Smooth muscle cell (in vitro differentiated cells): Measurements from ENCODE around the gene C11orf54. TPM values are rescaled to one million over a fixed set of nuclear protein-coding genes. Genes with fewer than 3 reads are reported as not detected.
A peak's percentile ranks its signal among the peaks of the same experiment; 100 is the strongest.

Source experiments
- DNase-seq: peaks from one replicate; lab custom pipeline; 2025; ENCODE audit not compliant: unreplicated experiment; lab: John Stamatoyannopoulos, UW
- H2AFZ ChIP-seq: fragments of 200-600 bp; sonication (generic); 2 replicates; pipeline ENCODE4 v1.6.0; 2016; ENCODE audit warnings: antibody characterized with exemption, low read depth, mild to moderate bottlenecking
- H3F3A ChIP-seq: fragments of 200-600 bp; sonication (generic); 2 replicates; pipeline ENCODE4 v1.6.0; 2017; ENCODE audit warnings: antibody characterized with exemption, low read depth
- H3K27ac ChIP-seq: fragments of 200-600 bp; sonication (generic); 2 replicates; pipeline ENCODE4 v1.5.1; 2016; ENCODE audit warnings: low read depth, mild to moderate bottlenecking
- H3K27me3 ChIP-seq: fragments of 200-600 bp; sonication (generic); 2 replicates; pipeline ENCODE4 v1.6.1; 2016; ENCODE audit warnings: low read depth, mild to moderate bottlenecking
- H3K36me3 ChIP-seq: fragments of 200-600 bp; sonication (generic); 2 replicates; pipeline ENCODE4 v1.5.1; 2016; ENCODE audit warnings: low read depth
- H3K4me1 ChIP-seq: fragments of 200-600 bp; sonication (generic); 2 replicates; pipeline ENCODE4 v1.5.1; 2016; ENCODE audit warnings: low read depth
- H3K4me2 ChIP-seq: fragments of 200-600 bp; sonication (generic); 2 replicates; pipeline ENCODE4 v1.6.0; 2016; ENCODE audit warnings: mild to moderate bottlenecking
- H3K4me3 ChIP-seq: fragments of 200-600 bp; sonication (generic); 2 replicates; pipeline ENCODE4 v1.5.1; 2016; ENCODE audit warnings: mild to moderate bottlenecking
- H3K79me2 ChIP-seq: fragments of 200-600 bp; sonication (generic); 2 replicates; pipeline ENCODE4 v1.6.0; 2016; ENCODE audit warnings: low read depth, mild to moderate bottlenecking
- H3K9ac ChIP-seq: fragments of 200-600 bp; sonication (generic); 2 replicates; pipeline ENCODE4 v1.6.0; 2016; ENCODE audit warnings: low read depth
- H3K9me3 ChIP-seq: fragments of 200-600 bp; sonication (generic); replicated peaks from 2 replicates; pipeline ENCODE4 v1.5.1; 2016; ENCODE audit warnings: low read depth
- H4K20me1 ChIP-seq: fragments of 200-600 bp; sonication (generic); 2 replicates; pipeline ENCODE4 v1.6.0; 2016; ENCODE audit warnings: low read depth
- CTCF ChIP-seq: fragments of 200-600 bp; sonication (generic); IDR thresholded peaks from 2 replicates; pipeline ENCODE4 v1.5.1; 2017; ENCODE audit warnings: borderline replicate concordance, mild to moderate bottlenecking, antibody characterized with exemption; ENCODE audit not compliant: insufficient read depth, poor library complexity, severe bottlenecking
- WGBS: methylation state at CpG from one replicate; pipeline ENCODE4 v1.1.7; 2016; ENCODE audit warnings: low lambda C conversion rate; 5-methylcytosine and 5-hydroxymethylcytosine counted together
- polyA plus RNA-seq: library from polyadenylated mRNA; unstranded; fragments of >200 nt; fragmentation: Nextera tagmentation; extraction: Ambion mirVana; gene quantifications from 2 replicates; pipeline ENCODE4 v1.2.1, GENCODE V29; 2016
- total RNA-seq: library from RNA; depleted of rRNA; stranded (reverse); fragments of >200 nt; gene quantifications from 2 replicates; pipeline ENCODE4 v1.2.3, GENCODE V29; 2014

The C11orf54 gene
- total and polyA plus RNA-seq, 2 experiments from 2014 or later, result 8.5 to 12.3 TPM

- Histone ChIP-seq H2AFZ (no peak overlapping the region), H3K27ac (peak overlapping the region; percentile 58), H3K4me2 (no peak overlapping the region), H3K4me1 (no peaks in the 10 kb centered on the region), H3F3A (peaks cover 59% of the 10 kb centered on the region), H4K20me1 (peaks cover 52% of the 10 kb centered on the region), H3K36me3 (peaks cover 47% of the 10 kb centered on the region), H3K79me2 (no peaks in the 10 kb centered on the region), H3K9me3 (no peaks in the 10 kb centered on the region), H3K4me3 (no peak overlapping the region), H3K9ac (no peak overlapping the region), H3K27me3 (no peaks in the 10 kb centered on the region)
- 98% methylated on average over 2 of the region's 2 CpGs for WGBS
- TF ChIP-seq CTCF, result no peak
- DNase-seq, result no peak
Measured at GRCh38 chr11:93728792-93729128, 12.7 kb upstream of the C11orf54 start.

GRCh38 chr11:93729129-93729616 lies 12.3 kb upstream of the C11orf54 start:
- Histone ChIP-seq H3K4me2 (no peak overlapping the region), H3K4me3 (no peak overlapping the region), H3F3A (peaks cover 60% of the 10 kb centered on the region), H3K27ac (peak overlapping the region; percentile 58), H3K36me3 (peaks cover 45% of the 10 kb centered on the region), H3K79me2 (no peaks in the 10 kb centered on the region), H3K9me3 (no peaks in the 10 kb centered on the region), H3K4me1 (no peaks in the 10 kb centered on the region), H4K20me1 (peaks cover 56% of the 10 kb centered on the region), H3K9ac (no peak overlapping the region), H3K27me3 (no peaks in the 10 kb centered on the region), H2AFZ (no peak overlapping the region)
- 95% methylated on average over 5 of the region's 5 CpGs for WGBS
- no peak for TF ChIP-seq CTCF
- no peak for DNase-seq

DNA sequence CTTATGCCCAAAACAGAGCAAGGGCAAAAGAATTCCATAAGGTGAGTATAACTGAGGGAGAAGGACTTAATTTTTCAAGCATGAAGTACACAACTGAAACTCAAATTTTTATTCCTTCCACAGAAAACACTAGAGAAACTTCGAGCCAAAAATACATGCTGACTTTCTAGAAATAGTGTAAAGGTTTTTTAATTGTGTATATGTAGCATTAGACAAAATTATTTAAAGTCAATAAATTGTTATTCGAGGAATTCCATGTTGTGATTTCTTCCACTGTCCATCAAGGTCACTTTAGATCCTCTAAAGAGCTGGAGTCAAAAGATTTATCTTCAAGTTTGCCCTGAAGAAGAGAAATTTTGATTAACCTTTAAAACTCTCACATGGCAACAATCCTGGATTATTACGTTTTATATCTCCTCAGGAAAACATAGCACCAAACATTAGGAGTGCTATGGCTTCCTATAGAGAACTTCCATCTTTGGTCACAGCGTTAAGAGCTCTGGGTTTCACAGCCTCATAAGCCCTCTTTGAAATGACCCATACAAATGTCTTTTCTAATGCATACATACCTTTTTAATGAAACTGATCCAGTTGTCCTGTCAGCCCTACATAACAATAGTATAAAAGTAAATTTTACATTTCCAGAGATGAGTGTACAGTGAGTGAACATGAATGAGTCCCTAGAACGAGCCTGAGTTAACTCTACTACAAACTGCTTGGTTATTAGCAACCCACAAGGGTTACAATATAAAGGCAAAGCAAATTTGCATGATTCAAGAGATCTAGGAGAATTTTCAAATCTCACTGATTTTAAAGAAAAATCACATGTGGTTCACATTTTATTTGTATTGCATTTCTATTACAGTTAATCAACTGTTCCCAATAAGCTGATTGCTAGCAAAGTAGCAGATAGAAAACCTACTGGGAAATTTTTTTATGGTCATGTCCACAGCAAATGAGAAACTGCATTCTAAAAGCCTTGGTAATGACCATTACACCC lies 11.1 kb upstream of the C11orf54 start:
- no peak for DNase-seq
- Histone ChIP-seq H3K4me3 (no peak overlapping the region), H3K27me3 (no peaks in the 10 kb centered on the region), H3K9me3 (no peaks in the 10 kb centered on the region), H3K36me3 (peaks cover 42% of the 10 kb centered on the region), H3K4me2 (no peak overlapping the region), H3K27ac (peak overlapping the region; percentile 10), H2AFZ (no peak overlapping the region), H3K9ac (no peak overlapping the region), H3K79me2 (peaks cover 12% of the 10 kb centered on the region), H4K20me1 (peaks cover 68% of the 10 kb centered on the region), H3F3A (peaks cover 67% of the 10 kb centered on the region), H3K4me1 (peaks cover under 1% of the 10 kb centered on the region)
- 98% methylated on average over 5 of the region's 5 CpGs for WGBS
- TF ChIP-seq CTCF, result no peak
